GM18499 (cell line): ENCODE results near the gene BORCS8.

ENCODE experiments used
- ATAC-seq: cut with Tn5 transposase; IDR thresholded peaks from one replicate; pipeline ENCODE4 v1.9.1; 2021; ENCODE audit warnings: moderate number of reproducible peaks; ENCODE audit not compliant: insufficient read depth, unreplicated experiment

The BORCS8 gene

DNA sequence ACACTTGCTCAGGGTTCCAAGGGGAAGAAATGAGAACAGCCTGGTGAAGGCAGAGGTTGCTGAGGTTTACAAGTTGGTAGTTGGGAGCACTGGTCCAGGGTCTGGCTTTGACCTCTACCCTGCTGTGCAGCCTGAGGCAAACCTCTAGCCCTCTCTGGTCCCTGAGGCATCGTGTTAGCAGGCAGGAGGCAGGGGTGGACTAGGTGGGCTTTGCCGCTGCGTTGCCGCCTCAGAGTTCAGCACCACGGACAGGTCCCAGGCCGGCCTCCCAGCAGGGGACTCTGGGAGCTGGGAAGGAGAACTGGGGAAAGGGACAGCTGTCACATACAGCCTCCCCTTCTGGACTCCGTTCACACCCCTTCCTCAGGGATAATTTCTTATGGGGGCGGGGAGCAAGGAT, 22.9 kb upstream of the BORCS8 start:
- ATAC-seq, result no peak

GRCh38 chr19:19214159-19214490, 22.2 kb upstream of the BORCS8 start:
- no peak for ATAC-seq

- ATAC-seq, result no peak
Observed at GRCh38 chr19:19213426-19214158, 21.6 kb upstream of the BORCS8 start.

GRCh38 chr19:19212916-19213315, 21.0 kb upstream of the BORCS8 start:
- ATAC-seq, result no peak

- no peak for ATAC-seq
Observed at GRCh38 chr19:19211499-19212420, 19.8 kb upstream of the BORCS8 start, which contains the start of gene NCAN. TSS of gene NCAN (plus strand) at chr19:19211958. CDS start at chr19:19216954, 4,996 bp downstream.

DNA sequence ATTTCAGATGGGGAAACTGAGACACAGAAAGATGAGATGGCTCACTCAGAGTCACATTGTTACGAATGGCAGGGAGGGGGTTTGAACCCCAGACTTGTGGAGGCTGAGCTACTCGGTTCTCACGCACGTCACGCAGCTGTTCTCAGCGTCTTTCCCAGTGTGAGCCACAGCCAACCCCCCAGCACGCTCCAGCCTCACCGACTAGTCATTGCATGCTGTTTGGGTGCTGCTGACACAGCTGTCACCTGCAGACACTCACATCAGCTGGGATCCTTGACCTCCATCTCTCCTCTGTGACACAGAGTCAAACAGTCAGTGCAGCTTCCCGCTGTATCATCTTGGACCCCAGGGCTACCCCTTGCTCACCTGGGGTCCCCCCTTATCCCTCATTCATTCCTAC, 17.4 kb upstream of the BORCS8 start:
- ATAC-seq, result no peak

DNA sequence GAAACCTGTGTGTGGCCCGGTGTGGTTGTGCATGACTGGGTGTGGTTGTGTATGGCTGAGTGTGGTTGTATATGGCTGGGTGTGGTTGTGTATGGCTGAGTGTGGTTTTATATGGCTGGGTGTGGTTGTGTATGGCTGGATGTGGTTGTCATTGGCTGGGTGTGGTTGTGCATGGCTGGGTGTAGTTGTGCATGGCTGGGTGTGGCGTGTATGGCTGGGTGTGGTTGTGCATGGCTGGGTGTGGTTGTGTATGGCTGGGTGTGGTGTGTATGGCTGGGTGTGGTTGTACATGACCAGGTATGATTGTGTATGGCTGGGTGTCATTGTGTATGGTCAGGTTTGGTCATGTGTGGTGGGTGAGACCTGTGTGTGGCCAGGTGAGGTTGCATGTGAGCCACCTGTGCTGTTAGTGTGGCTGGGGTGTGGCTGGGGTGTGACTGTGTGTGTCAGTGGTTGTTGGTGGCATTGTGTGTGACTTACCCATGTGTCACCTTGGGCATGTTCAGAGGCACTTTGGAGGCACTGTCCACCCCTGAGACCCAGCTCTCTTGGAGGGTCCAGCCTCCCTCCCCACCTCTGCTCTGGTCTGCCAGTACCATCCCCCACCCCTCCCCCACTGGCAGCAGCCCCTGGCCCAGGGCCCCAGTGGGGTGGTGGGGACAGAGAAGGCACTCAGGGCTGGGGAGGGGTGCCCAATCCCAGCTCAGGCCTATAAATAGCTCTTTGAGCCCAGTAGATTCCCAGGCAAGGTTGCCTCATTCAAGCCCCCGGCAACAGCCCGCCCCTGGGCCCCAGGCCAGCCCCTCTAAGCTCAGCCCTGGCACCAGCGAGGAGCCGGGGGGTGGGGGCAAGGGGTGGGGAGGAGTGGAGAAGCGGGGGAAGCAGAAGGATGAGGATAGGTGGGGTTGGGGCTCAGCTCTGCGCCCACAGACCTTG, 16.0 kb upstream of the BORCS8 start:
- no peak for ATAC-seq

GRCh38 chr19:19206938-19207337, 15.0 kb upstream of the BORCS8 start:
- no peak for ATAC-seq

- no peak for ATAC-seq
Observed at GRCh38 chr19:19205416-19206410, 13.8 kb upstream of the BORCS8 start.

DNA sequence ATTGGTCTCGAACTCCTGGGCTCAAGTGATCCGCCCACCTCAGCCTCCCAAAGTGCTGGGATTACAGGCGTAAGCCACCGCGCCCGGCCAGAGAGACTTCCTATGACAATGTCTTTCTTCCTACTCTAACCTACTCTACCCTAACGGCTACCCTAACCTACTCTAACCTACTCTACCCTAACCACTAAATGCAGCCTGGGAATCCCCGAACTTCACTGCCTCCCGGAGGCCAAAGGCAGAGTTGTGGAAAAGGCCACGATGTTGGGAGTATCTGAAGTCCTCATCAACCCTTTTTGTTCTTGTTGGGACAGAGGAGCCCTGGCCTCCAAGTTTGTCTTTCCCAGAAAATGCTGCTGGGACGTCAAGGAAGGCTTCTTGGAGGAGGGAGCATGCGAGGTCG, 12.2 kb upstream of the BORCS8 start:
- no peak for ATAC-seq

- peak; percentile 47 for ATAC-seq
Observed at GRCh38 chr19:19203012-19203856, 11.3 kb upstream of the BORCS8 start, which contains the start of gene NR2C2AP. TSS of gene NR2C2AP (minus strand) at chr19:19203414. CDS start at chr19:19203060, 354 bp downstream.

DNA sequence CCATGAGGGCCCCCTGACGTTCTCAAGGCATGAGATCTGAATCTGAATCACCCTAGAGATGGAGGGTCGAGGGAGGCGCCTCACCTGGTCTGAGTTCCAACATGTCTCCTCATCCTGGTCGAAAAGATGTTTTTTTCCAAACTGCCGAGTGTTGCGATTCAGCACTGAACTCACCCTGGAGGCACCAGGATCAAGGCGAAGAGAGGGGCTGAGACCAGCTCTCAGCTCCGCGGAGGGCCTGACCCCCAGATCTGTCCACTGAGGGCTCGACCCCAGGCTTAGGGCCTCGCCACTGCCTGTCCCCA, 10.7 kb upstream of the BORCS8 start:
- ATAC-seq, result no peak

DNA sequence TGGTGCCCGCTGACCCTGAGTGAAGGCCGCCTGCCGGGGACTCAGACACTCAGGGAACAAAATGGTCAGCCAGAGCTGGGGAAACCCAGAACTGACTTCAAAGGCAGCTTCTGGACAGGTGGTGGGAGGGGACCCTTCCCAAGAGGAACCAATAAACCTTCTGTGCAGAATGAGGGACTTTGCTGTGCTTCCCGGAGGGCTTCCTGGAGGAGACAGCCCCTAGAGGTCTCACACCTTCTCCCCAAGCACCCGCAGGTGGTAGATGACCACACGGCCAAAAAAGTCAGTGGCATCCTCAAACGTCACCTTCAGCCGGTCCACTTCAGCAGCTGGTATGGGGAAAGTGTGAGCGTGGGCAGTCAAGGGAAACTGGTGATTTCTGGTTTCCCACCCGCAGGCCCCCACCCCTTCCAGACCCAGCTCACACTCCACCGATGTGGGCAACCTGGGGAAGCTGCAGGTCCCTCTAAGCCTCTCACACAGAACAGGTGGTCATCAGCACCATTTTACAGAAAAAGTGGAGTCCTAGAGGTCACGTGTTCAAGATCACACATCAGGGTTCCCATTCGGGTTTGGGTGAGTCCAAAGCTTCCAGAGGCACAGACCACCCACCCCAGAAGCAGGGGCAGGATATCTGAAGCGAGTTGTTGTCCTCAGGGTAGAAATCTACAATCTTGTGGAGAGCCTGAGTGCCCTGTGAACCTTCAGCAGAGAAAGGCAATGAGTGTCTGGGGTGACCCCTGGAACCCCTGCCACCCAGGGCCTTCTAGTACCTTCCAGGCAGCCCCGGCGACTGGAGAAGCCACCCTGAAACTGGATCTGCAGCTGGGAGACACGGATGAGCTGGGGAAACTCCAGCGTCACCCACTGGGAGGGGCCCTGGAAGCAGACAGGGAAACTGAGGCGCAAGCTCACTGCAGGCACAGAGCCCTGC, 10.0 kb upstream of the BORCS8 start:
- ATAC-seq, result no peak

DNA sequence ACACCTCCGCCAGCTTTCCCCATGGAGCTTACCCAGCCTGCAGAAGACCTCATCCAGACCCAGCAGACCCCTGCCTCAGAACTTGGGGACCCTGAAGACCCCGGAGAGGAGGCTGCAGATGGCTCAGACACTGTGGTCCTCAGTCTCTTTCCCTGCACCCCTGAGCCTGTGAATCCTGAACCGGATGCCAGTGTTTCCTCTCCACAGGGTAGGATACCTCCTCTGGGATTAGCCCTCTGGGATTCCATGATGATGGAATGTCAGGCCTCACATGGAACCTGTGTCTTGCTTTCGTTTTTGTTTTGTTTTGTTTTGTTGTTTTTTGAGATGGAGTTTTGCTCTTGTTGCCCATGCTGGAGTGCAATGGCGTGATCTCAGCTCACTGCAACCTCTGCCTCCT, 2.0 kb upstream of the BORCS8 start:
- no peak for ATAC-seq

DNA sequence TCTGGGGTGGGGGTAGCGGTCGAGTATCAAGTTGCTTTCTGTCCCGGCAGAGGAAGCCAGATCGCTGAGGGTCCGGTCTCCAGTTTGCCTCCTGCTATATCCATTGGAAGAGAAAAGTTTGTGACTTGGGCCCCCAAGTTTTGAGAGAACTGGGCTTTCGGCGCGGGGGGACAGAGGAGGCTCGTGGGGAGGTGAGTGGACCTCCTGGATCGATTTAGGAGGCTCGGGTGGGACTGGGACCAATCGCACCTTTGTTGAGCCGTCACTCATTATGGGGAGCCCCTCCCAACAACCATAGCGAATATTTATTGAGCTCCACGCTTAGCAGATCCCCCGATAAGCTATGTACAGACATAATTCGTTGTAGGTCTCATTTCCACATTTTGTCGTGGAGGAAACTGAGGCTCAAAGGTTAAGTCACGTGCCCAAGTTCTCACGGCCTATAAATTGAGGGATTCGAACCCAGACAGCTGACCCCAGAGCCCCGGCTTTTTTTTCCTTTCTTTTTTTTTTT, 1.0 kb upstream of the BORCS8 start:
- ATAC-seq, result no peak

GRCh38 chr19:19191768-19192077, 229 bp downstream of the BORCS8 start:
- peak; percentile 7 for ATAC-seq

- no peak for ATAC-seq
Observed at GRCh38 chr19:19186742-19187141, 5.2 kb downstream of the BORCS8 start.
